Type B pancreatic cell (in vitro differentiated cells): Measurements from ENCODE around the gene DLX3. TPM values are rescaled to one million over a fixed set of nuclear protein-coding genes. Genes with fewer than 3 reads are reported as not detected.

ENCODE experiments used
- DNase-seq: peaks from one replicate; pipeline ENCODE4 v3.0.0; 2021; ENCODE audit warnings: mixed read lengths; ENCODE audit not compliant: unreplicated experiment; ENCODE audit errors: extremely low spot score
- H3K27ac Mint-ChIP-seq: 2 replicates; pipeline ENCODE4 v1.8.0; 2021; ENCODE audit warnings: mild to moderate bottlenecking, mixed read lengths
- H3K27me3 Mint-ChIP-seq: 2 replicates; pipeline ENCODE4 v1.8.0; 2021; ENCODE audit warnings: mixed read lengths
- H3K36me3 Mint-ChIP-seq: 2 replicates; pipeline ENCODE4 v1.8.0; 2021; ENCODE audit warnings: mixed read lengths
- H3K4me1 Mint-ChIP-seq: one replicate; pipeline ENCODE4 v1.8.0; 2021; ENCODE audit warnings: mixed read lengths; ENCODE audit not compliant: unreplicated experiment
- H3K4me3 Mint-ChIP-seq: 2 replicates; pipeline ENCODE4 v1.8.0; 2021; ENCODE audit warnings: mild to moderate bottlenecking, mixed read lengths
- H3K9me3 Mint-ChIP-seq: 2 replicates; pipeline ENCODE4 v1.8.0; 2021; ENCODE audit warnings: mixed read lengths
- CTCF ChIP-seq: fragments of 200-600 bp; sonication (generic); conservative IDR thresholded peaks from 2 replicates; pipeline ENCODE4 v1.5.0; 2021; ENCODE audit warnings: antibody characterized with exemption, mild to moderate bottlenecking
- total RNA-seq: library from RNA; stranded (reverse); gene quantifications from 2 replicates; pipeline ENCODE4 v1.2.1, GENCODE V29; 2021; ENCODE audit warnings: low replicate concordance

Gene DLX3
- total RNA-seq, 1 donor from 2014 or later: 15.9 TPM

- Mint-ChIP-seq H3K36me3 (no peaks in the 10 kb centered on the region), H3K4me3 (no peak overlapping the region), H3K4me1 (peaks cover 9% of the 10 kb centered on the region), H3K27ac (no peak overlapping the region), H3K9me3 (no peaks in the 10 kb centered on the region), H3K27me3 (peaks cover 8% of the 10 kb centered on the region)
- no peak for DNase-seq
- TF ChIP-seq CTCF: no peak
These were observed 42.5 kb upstream of the DLX3 start for GRCh38 chr17:50037321-50038107.

- H3K9me3 Mint-ChIP-seq: no peaks in the 10 kb centered on the region
- H3K27me3 Mint-ChIP-seq: peaks cover 8% of the 10 kb centered on the region
- H3K27ac Mint-ChIP-seq: no peak overlapping the region
- DNase-seq: no peak
- H3K4me3 Mint-ChIP-seq: no peak overlapping the region
- no peaks in the 10 kb centered on the region for H3K36me3 Mint-ChIP-seq
- TF ChIP-seq CTCF: no peak
- H3K4me1 Mint-ChIP-seq: peaks cover 9% of the 10 kb centered on the region
These were observed 41.6 kb upstream of the DLX3 start for GRCh38 chr17:50036455-50037261.

- DNase-seq: no peak
- no peaks in the 10 kb centered on the region for H3K36me3 Mint-ChIP-seq
- peaks cover 8% of the 10 kb centered on the region for H3K27me3 Mint-ChIP-seq
- no peak overlapping the region for H3K4me3 Mint-ChIP-seq
- no peak for TF ChIP-seq CTCF
- H3K4me1 Mint-ChIP-seq: peaks cover 9% of the 10 kb centered on the region
- no peaks in the 10 kb centered on the region for H3K9me3 Mint-ChIP-seq
- no peak overlapping the region for H3K27ac Mint-ChIP-seq
These were observed 40.9 kb upstream of the DLX3 start for GRCh38 chr17:50035945-50036344.

GRCh38 chr17:50035421-50035879, 40.4 kb upstream of the DLX3 start:
- TF ChIP-seq CTCF: no peak
- Mint-ChIP-seq H3K36me3 (no peaks in the 10 kb centered on the region), H3K4me1 (peaks cover 9% of the 10 kb centered on the region), H3K27me3 (peaks cover 7% of the 10 kb centered on the region), H3K4me3 (no peak overlapping the region), H3K9me3 (no peaks in the 10 kb centered on the region), H3K27ac (no peak overlapping the region)
- no peak for DNase-seq

- no peaks in the 10 kb centered on the region for H3K9me3 Mint-ChIP-seq
- H3K27ac Mint-ChIP-seq: no peak overlapping the region
- TF ChIP-seq CTCF: no peak
- H3K27me3 Mint-ChIP-seq: peaks cover 9% of the 10 kb centered on the region
- H3K4me3 Mint-ChIP-seq: no peak overlapping the region
- H3K4me1 Mint-ChIP-seq: peaks cover 9% of the 10 kb centered on the region
- no peak for DNase-seq
- H3K36me3 Mint-ChIP-seq: no peaks in the 10 kb centered on the region
These were observed 39.7 kb upstream of the DLX3 start for GRCh38 chr17:50034498-50035364.
